NCI-H1092 treated with DMSO at 0.1 percent for 48 hours (cell line): ENCODE data around the gene BANK1.
A peak's percentile ranks its signal among the peaks of the same experiment; 100 is the strongest.

Experiments used
- DNase-seq: peaks from one replicate; lab custom pipeline; 2025; lab: John Stamatoyannopoulos, UW

BANK1 gene

DNA sequence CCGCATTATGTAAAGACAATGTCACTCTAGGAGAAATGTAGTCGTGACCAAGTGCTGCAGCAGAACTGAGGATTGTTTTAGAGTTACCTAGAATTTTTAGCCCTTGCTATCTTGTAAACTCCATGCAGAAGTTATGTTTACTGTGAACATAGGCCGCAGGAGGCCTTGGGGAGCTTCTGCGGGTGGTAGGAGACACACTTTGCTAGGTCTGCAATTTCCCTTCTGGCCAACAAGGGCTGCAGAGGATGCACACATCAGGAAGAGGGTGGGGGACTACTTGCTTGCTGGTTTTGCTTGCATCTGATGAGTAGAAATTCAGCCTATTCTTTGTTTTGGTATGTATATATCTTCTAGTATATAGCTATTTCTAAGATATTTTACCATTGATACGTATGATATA lies 23.1 kb downstream of the BANK1 start:
- no peak for DNase-seq

DNA sequence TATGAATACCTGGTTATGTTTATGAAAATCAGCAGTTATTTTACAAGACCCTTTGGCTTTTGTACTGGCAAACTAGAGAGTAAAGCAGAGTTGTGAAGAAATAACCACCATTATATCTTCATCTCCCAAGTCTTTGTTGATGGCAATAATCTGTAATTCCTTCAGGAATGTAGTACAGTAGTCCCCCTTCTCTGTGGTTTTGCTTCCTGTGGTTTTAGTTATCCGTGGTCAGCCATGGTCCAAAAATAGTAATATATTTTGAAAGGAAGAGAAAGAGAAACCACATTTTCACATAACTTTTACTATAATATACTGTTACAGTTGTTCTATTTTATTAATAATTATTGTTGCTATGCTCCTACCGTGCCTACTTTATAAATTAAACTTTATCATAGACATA lies 27.8 kb downstream of the BANK1 start:
- DNase-seq, result no peak

DNA sequence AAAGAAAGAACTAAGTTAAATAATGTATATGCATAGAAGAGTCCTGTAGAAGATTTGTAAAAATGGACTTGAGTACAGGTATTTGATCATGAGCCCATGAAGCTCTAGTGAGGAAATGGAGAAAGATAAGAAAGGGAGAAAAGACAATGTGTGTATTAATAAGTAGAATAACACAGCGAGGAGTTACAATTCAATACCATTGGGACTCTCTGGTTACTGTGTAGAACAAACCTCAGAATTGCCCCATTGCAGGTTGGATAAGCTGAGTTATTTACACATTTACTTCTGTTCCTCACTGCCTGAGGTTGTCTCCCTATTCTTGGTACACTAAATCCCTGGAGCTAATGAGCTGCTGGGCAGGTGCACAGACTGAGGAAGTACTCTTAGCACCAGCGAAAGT lies 33.3 kb downstream of the BANK1 start:
- DNase-seq, result no peak

DNA sequence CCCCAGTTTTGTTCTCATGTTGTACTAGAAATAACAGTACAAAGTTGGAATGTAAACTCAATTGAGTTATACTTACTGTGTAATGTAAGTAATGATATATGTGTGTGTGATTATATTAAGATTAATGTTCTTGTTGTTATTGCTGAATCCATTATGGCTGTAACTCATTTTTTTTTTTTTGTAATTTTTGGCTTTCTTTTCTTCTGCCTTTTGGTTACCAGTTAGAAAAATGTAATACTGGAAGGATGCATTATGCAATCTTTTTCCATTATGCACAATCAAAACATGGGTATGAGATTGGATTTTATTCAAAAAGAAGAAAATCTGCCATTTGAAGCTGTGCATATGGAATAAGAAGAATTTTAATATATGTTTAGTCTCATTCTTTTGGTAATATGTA lies 34.0 kb downstream of the BANK1 start:
- DNase-seq, result no peak

DNA sequence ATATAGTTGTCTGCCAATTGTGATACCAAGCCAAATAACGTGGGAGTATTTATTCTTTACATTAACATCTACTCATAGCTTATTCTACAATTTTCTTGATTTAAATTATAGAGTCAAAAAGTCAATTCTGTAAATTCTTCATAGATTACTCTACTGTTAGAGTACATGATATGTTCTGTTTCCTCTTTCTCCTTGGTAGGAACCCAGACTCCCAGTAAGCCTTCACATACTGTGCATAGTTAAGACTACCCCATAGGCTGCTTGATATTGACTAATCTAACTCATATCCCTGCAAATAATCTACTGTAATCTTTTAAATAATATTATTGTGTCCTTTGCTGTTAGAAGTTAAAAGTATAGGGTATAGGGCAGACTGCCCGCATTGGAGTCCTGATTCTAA lies 35.4 kb downstream of the BANK1 start:
- DNase-seq, result no peak

DNA sequence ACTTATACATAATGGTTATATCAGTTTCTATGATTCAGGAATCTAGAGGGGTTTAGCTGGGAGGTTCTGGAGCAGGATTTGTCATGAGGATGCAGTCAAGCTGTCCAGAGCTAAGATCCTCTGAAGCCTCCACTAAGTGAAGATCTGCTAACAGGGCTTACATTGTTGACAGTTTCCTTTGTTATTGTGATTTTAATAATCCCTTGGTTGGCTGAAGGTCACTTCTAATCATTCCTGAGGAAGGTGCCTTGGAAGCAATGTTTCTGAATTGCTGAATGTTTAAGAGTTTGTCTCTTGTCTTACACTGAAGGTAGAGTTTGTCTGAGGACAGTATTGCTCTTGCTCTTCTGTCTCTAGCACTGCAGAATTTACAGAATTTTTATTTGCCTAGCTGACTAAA lies 41.3 kb downstream of the BANK1 start:
- no peak for DNase-seq

DNA sequence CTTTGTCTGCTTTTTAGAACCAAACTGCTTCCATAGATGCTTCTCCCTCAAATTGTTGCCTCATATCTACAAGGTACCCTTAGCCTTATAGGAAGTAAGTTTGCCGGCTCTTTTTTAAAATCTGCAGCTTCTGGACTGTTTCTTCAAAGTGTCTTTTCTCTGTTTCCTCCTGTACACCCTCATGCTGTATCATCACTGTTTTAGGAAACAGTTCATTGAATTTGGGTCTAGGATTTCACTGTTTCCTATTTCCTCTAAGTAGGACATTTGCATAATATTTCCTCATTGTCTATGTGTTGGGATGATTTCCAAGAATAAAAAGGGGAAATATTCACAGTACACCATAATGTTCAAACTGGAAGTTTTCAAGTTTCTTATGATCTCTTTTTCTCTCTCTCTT lies 43.0 kb downstream of the BANK1 start:
- no peak for DNase-seq

DNA sequence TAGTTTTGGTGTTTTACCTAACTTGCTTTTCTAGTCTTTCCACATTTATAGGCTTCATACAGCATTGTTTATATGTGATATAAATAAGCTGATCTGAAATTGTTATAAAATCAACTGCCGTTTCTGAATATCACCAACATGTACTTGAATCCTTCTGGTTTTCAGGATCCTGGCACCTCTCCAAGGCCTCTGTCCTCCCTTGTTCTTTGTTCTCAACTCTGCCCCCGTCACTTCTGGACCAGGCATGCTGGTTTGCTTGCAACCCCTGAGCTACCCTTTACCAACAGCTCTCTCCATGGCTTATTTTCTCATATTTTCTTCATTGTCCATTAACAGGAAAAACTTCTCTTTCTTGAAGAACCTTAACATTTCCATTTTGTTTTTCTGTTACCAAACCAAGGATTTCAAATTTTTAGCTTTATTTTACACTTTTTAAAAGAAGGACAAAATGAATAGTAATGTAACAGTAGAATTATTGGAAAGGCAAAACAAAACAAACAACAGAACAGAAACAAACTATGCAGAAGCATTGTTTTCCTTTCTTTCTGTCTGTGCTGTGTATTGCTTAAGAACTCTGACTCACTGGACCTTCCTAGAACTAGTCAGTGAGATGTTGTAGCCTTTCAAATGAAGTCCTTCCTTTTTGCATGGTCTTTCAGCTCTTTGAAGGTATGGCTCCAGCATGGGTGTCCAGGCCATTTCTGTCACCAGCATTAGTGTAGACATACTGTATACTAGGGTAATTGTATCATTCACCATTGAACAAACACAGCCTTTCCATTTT lies 44.8 kb downstream of the BANK1 start:
- DNase-seq, result peak; percentile 82

DNA sequence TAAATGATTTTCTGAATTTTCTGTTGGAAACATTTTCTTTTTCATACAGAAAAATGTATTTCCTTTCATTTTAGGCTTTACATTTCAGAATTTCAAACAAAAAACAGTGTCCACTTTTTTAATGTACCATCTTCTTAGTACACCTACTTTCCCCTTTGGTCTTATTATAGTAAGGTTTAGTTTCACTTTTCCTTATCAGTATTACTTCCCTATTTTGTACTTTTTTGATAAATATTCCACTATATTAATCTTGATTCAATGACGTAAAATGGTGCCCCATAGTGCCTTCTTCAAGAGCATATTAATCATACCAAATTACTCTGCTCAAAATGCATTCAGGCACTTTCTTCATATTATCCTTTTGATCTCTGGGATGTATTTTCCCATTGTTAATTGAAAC lies 52.5 kb downstream of the BANK1 start:
- no peak for DNase-seq

DNA sequence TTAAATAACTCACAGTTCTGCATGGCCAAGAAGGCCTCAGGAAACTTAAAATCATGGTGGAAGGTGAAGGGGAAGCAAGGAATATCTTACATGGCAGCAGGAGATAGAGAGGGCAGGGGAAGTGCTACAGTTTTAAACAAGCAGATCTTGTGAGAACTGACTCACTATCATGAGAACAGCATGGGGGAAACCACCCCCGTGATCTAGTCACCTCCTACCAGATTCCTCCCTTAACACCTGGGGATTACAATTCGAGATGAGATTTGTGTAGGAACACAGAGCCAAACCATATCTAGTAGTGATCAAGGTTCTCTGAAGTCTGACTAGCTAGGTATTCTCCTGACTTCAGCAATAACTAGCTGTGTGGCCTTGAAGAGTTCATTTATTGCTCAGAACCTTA lies 56.0 kb downstream of the BANK1 start:
- no peak for DNase-seq

DNA sequence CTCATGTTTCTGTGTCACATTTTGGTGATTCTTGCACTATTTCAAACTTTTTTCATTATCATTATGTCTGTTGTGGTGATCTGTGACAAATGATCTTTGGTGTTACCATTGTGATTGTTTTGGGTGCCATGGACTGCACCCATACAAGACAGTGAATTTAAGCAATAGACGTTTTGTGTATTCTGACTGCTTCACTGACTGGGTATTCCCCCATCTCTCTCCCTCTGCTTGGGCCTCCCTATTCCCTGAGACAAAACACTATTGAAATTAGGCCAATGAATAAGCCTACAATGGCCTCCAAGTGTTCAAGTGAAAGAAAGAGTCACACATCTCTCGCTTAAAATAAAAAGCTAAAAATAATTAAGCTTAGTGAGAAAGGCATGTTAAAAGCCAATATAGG lies 60.2 kb downstream of the BANK1 start:
- no peak for DNase-seq

DNA sequence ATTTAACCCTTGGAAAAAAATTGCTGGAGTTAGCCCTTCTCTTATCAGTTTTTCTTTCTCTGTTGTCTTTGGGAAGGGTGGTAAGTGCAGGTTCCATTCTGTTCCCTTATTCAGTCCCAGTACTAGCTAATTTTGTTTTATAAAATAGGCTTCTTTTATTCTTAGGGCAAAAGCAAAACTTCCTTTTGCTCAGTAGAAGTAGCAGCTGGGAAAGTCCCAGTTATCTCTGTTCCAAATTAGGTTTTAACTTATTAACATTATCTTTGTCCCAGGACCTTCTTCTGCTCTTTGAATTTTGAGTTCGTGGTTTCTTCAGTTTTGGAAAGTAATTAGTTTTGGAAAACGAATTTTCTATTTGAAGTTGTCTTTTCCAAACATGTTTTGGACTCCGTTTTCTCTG lies 61.1 kb downstream of the BANK1 start:
- DNase-seq, result no peak

DNA sequence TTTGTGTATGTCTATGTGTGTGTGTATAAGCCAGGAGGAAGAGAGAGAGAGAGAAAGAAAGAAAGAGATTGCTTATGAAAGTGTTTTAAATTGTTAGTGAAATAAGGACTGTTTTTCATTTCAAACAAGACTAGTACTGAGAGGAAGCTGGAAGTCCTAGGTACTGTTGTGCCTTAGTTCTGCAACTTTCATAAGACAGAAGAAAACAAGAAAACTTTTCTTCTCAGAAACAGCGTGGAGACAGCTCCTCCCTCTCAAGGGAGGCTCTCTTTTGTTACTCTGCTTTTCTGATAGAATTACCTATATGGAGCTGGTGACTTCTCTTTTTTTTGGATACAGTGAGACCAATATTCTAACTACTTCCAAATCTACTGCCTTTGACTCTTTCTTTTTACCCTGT lies 62.5 kb downstream of the BANK1 start:
- no peak for DNase-seq

DNA sequence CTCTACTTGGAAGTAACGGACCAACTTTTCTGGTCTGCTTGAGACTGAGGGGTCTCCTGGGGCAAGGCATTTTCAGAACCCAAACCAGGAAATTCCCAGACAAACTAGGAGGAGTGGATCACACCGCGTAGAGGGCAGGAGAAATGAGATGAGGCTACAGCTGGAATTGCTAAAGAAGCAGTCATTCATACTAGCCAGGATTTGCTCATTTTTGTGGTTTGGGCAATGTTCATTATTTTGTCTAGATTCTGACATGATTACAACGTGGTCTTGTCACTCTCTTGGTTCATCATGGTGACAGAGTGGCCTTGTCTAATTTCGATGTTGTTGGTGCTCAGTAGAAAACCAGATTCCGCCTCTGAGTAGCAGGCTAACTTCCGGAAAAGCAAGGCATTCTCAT lies 63.2 kb downstream of the BANK1 start:
- DNase-seq, result no peak

DNA sequence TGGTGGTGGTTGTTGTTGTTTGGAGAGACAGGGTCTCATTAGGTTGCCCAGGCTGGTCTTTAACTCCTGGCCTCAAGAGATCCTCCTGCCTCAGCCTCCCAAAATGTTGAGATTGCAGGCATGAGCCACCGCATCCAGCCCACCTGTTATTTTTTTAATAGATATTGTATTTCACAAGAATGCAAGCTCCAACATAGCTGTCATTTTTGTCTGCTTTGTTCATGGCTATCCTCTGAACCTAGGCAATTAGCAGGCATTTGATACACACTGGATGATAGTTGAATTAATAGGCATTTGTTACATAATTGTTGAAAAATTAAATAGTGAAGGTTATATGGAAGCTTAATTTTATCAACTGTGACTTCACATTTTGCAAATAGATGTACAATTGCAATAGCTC lies 64.7 kb downstream of the BANK1 start:
- no peak for DNase-seq

DNA sequence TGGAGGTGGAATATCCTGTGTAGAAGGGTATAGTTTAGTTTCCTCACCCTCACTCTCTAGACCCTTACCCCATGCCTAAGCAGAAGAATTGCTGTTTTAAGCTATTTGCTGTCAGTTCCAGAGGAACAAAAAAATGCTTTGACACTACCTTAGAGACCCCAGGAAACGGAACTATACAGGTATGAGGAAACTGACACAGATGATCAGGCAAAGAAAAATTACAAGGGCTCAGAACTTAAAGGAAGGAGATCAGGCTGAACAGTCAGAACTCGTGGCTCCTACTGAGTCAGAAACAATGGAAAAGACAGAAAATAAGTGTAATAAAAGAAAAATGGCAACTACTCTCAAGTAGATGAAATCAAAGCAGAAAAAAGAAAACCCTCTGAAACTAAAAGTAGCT lies 65.6 kb downstream of the BANK1 start:
- no peak for DNase-seq

DNA sequence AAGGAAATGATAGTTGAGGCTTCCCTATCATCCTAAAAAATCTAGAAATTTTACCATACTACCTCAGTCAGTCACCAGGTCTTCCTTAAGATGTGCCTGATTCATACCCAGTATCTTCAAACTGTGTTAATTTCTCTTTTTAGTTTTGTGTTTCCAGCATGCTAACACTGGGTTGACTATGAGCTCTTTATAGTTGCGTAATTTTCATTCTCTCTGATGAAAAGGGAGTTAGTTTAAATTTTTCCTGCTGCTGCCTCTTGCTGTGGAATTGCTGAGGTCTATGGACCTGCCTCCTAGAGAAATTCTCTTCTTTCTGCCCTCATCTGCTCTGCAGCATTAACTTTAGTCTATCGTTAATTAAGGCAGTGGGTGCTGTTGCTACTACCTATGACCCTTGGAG lies 66.6 kb downstream of the BANK1 start:
- no peak for DNase-seq

DNA sequence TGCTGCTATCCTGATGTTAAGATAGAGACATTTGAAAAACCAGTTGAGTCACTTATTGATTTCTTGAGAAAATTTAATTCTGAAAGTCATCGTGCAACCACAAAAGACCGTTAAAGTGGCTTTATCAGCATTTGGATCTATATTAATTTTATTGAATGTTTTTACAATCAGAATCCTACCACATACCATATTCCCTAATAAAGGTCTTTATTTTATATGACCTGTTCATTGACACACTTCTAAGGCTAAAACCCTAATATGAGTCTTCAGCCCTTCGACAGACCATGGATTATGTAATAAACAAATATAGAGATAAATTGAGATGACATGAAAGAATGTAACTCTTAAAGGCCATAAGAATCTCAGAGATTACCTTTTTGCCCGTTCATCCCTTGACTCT lies 68.1 kb downstream of the BANK1 start:
- no peak for DNase-seq

DNA sequence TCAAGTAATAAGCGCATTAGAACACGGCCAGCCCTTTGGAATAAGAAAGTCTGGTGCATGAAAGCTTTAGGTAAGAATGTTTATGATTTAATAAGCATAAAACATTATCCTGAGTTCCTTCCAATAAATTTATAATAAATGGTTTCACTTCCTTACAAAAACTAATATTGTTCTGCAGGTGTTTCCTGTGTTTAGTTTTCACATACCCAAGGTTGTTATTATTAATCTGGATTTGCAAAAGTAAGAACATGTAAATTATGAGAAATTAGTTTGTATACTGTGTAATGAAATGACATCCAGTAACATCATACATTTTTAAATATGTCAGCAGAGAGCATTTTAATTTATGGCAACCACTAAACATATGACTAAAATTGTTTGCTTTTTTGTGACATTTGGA lies 72.1 kb downstream of the BANK1 start:
- DNase-seq, result no peak

DNA sequence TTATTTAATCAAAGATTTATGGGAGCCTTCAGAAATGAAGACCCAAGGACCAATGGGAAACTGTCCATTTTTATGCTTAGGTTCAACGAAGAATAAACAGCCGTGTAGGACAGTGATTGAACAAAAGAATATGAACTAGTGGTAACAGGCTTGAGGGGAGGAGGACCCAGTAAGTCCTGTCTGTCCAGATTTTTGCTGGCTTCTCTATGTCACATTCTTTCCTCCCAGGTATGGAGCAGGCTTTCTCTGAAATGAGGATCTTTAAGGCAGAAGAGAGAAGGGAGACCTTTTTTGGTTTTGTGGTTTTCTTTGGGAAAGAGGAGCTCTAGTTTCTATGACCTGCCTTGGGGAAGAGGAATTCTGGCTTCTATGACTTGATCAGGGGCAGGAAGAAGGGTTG lies 74.1 kb downstream of the BANK1 start:
- DNase-seq, result no peak

DNA sequence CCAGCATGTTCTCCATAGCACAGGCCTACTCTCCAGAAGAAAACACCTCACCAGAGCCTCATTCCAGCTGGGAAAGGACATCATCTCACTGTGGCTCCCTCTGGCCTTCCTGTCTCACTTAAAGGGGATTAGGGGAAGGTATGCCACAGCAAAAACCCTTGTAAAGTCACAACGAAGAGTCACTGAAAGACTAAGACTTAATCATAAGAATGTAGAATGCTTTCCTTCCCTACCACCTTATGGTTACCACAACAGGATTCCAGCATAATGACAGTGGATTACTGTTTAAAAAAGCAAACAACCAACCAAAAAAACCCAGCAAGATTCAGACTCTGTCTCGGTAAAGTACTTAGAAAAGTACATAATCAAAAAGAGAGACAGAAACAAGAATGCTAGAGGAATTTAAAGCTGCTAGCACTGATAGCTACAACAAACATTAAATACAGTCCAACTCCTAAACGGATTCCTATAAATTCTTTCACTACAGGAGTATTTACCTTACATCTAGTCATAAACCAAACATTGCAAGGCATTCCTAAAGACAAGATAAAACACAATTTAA lies 75.1 kb downstream of the BANK1 start:
- DNase-seq, result no peak

DNA sequence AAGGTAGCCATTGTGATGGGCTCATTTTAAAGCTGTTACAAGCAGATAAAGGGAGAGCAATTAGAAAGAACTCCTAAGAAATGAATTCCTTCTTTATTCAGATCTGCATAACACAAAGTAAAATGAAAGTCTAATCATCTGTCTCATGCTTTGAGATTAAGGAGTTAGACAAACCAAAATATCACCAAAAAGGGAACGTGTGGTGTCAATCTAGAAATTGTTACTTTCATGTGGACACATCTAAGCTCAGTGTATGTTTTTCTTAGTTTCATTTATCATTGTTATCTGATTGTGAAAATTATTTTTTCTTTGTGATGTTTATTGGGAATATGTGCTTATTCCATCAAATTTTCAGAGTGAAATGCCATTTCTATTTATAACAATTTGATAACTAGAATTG lies 80.3 kb downstream of the BANK1 start:
- no peak for DNase-seq

DNA sequence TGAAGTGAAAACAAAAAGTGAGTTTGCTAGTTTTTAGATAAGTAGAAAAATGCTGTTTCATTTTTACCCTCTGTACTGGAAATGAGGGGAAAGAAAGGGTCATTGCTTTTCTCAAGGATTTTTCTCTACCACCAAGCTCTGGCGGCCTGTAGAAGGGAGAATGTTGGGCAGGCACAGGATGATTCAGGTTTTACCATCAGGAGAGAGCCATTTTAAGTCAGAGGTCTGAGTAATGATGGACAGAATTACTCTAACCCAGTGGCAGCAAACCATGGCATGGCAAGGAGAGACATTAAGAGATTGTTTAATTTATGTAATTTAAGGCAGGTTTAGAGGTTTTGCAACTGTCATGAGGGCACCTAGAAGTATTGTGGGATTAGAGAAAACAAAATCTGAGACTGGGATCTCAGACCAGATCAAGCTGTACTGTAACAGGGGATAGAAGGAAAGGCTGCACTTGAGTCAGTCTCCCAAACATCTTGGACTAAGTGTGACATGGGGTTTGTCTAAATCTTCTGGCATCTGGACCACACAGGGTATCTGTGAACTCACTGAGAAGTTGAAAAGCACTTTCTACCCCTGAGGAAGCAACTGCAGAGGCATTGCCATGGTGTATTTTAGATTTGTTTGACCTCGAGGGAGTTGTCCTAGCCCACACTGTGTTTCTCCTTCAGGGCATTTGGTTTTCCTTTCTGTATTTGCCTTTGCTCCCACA lies 81.6 kb downstream of the BANK1 start:
- no peak for DNase-seq

DNA sequence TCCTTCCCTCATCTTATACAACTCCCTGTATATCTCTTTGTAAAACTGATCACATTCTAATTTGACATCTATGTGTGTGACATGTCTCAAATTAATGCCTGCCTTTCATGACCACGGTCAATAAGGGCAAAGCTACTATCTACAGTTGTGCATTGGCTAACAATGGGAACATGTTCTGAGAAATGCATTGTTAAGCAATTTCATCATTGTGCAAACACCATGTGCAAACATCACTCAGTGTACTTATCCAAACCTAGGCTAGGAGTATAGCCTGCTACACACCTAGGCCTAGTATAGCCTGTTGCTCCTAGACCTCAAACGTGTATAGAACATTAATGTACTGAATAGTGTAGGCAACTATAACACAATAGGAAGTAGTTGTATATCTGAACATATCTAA lies 95.0 kb downstream of the BANK1 start:
- DNase-seq, result no peak
